GM12878 (cell line): ENCODE results near the gene PDIA3. TPM values are rescaled to one million over a fixed set of nuclear protein-coding genes. Genes with fewer than 3 reads are reported as not detected.

ENCODE experiments used
- ATAC-seq: fragments of 200-7000 bp; cut with Tn5 transposase; 3 replicates; pipeline ENCODE4 v1.9.1; 2020; ENCODE audit warnings: mild to moderate bottlenecking, moderate library complexity
- BruUV-seq: library from RNA; stranded (reverse); fragments of 400-500 nt; replicated peaks from 2 replicates; lab custom pipeline; 2021; lab: Mats Ljungman, UMichigan
- CTCF ChIA-PET: fragments of 300-600 bp; sonication (Branson Sonifier 250); formaldehyde crosslinking; extraction: SDS; loops from one replicate; lab custom pipeline; 2021; ENCODE audit warnings: inconsistent platforms; lab: Yijun Ruan, JAX
- POLR2A ChIA-PET: fragments of 350-600 bp; formaldehyde crosslinking; extraction: SDS; loops from one replicate; lab custom pipeline; 2021; ENCODE audit warnings: inconsistent platforms; lab: Charles Lee
- RAD21 ChIA-PET: fragments of 300-600 bp; sonication (Branson Sonifier 250); formaldehyde crosslinking; loops from one replicate; lab custom pipeline; 2023; ENCODE audit warnings: antibody characterized with exemption; ENCODE audit not compliant: unreplicated experiment; lab: Charles Lee
- SMC1A ChIA-PET: fragments of 300-600 bp; sonication (Branson Sonifier 250); formaldehyde crosslinking; loops from one replicate; lab custom pipeline; 2023; ENCODE audit not compliant: unreplicated experiment, uncharacterized antibody; lab: Charles Lee
- DNase-seq: peaks from one replicate; pipeline ENCODE4 v3.0.0-alpha.2; 2011; ENCODE audit warnings: low read depth, low spot score
- FAIRE-seq: peaks from 3 replicates; lab custom pipeline; 2011; peaks lifted over from hg19 to GRCh38; lab: Jason Lieb, UNC
- H2AFZ ChIP-seq: 2 replicates; pipeline ENCODE4 v1.6.0; 2011; ENCODE audit warnings: low read depth, low read length, control low read depth; ENCODE audit not compliant: control insufficient read depth
- H3K27ac ChIP-seq: 2 replicates; pipeline ENCODE4 v1.5.1; 2011; ENCODE audit warnings: control low read depth; ENCODE audit not compliant: control insufficient read depth, insufficient read depth
- H3K27me3 ChIP-seq, 2 experiments: replicated peaks in 1 of 2; 2 replicates each; pipeline versions ENCODE4 v1.6.0 to v1.6.1; 2011; ENCODE audit warnings: low read length in 1 of 2; ENCODE audit not compliant: control insufficient read depth in 2 of 2, insufficient read depth in 2 of 2
- H3K36me3 ChIP-seq, 2 experiments: 2 replicates each; pipeline ENCODE4 v1.5.1; 2011; ENCODE audit warnings: low read length in 1 of 2; ENCODE audit not compliant: control insufficient read depth in 2 of 2, insufficient read depth in 2 of 2
- H3K4me1 ChIP-seq: 2 replicates; pipeline ENCODE4 v1.6.1; 2011; ENCODE audit warnings: mild to moderate bottlenecking, low read length, moderate library complexity, mixed read lengths; ENCODE audit not compliant: control insufficient read depth, insufficient read depth
- H3K4me2 ChIP-seq: 2 replicates; pipeline ENCODE4 v1.6.0; 2011; ENCODE audit warnings: control low read depth; ENCODE audit not compliant: control insufficient read depth, insufficient read depth
- H3K4me3 ChIP-seq: fragments of 200-600 bp; sonication (generic); 2 replicates; pipeline ENCODE4 v1.5.1; 2016
- H3K79me2 ChIP-seq: 2 replicates; pipeline ENCODE4 v1.6.0; 2011; ENCODE audit warnings: low read length; ENCODE audit not compliant: control insufficient read depth, insufficient read depth
- H3K9ac ChIP-seq: 2 replicates; pipeline ENCODE4 v1.8.0; 2011; ENCODE audit warnings: low read length, control low read depth, mixed read lengths; ENCODE audit not compliant: control insufficient read depth, insufficient read depth
- H3K9me3 ChIP-seq: replicated peaks from 3 replicates; pipeline ENCODE4 v1.5.1; 2011; ENCODE audit warnings: mild to moderate bottlenecking, low read length; ENCODE audit not compliant: control insufficient read depth, insufficient read depth
- H4K20me1 ChIP-seq: 2 replicates; pipeline ENCODE4 v1.6.0; 2011; ENCODE audit not compliant: control insufficient read depth, insufficient read depth
- ASH2L ChIP-seq: fragments of 300-600, 200-600 bp; sonication (generic); IDR thresholded peaks from 2 replicates; pipeline ENCODE4 v1.6.1; 2017; ENCODE audit warnings: low read depth, mild to moderate bottlenecking, borderline replicate concordance
- ETV6 ChIP-seq, 2 experiments: fragments of 450-650 bp in 1 of 2; IDR thresholded peaks in 1 of 2; conservative IDR thresholded peaks in 1 of 2; 2 replicates each; pipeline ENCODE4 v1.6.1; 2014; ENCODE audit warnings: antibody characterized with exemption in 1 of 2, borderline replicate concordance in 1 of 2, low read depth in 1 of 2, mild to moderate bottlenecking in 1 of 2, moderate library complexity in 1 of 2
- FOXM1 ChIP-seq: IDR thresholded peaks from 2 replicates; pipeline ENCODE4 v1.6.1; 2012; ENCODE audit warnings: low read depth, mild to moderate bottlenecking, inconsistent platforms, low read length, moderate library complexity
- GATAD2B ChIP-seq: fragments of 450-650 bp; conservative IDR thresholded peaks from 2 replicates; pipeline ENCODE4 v1.6.1; 2017; ENCODE audit warnings: low read depth, mild to moderate bottlenecking, moderate library complexity
- IKZF2 ChIP-seq, 2 experiments: fragments of 450-650 bp; IDR thresholded peaks; 2 replicates each; pipeline ENCODE4 v1.6.1; 2017; ENCODE audit warnings: mild to moderate bottlenecking in 2 of 2, moderate library complexity in 2 of 2
- MXI1 ChIP-seq: fragments of 150-350 bp; IDR thresholded peaks from 2 replicates; pipeline ENCODE4 v1.6.1; 2011; ENCODE audit warnings: low read depth, mild to moderate bottlenecking, inconsistent platforms, low read length, improper control_type of control experiment
- NR2F1 ChIP-seq: fragments of 450-650 bp; conservative IDR thresholded peaks from 2 replicates; pipeline ENCODE4 v1.6.1; 2017; ENCODE audit warnings: mild to moderate bottlenecking
- NRF1 ChIP-seq: conservative IDR thresholded peaks from 2 replicates; pipeline ENCODE4 v1.6.1; 2011; ENCODE audit warnings: mild to moderate bottlenecking, low read depth, low read length, improper control_type of control experiment
- POU2F2 ChIP-seq: IDR thresholded peaks from 3 replicates; pipeline ENCODE4 v1.6.1; 2011; ENCODE audit warnings: low read depth, mild to moderate bottlenecking, low read length, borderline replicate concordance
- SMAD1 ChIP-seq: fragments of 450-650 bp; IDR thresholded peaks from 2 replicates; pipeline ENCODE4 v1.6.1; 2018; ENCODE audit warnings: mild to moderate bottlenecking, low read depth; ENCODE audit not compliant: partially characterized antibody
- TAF1 ChIP-seq: IDR thresholded peaks from 2 replicates; pipeline ENCODE4 v1.6.1; 2011; ENCODE audit warnings: mild to moderate bottlenecking, low read depth, low read length, borderline replicate concordance
- TCF3 ChIP-seq: IDR thresholded peaks from 2 replicates; pipeline ENCODE4 v1.6.1; 2012; ENCODE audit warnings: low read depth, mild to moderate bottlenecking, low read length, borderline replicate concordance; ENCODE audit not compliant: insufficient read depth
- ZBTB4 ChIP-seq: fragments of 450-650 bp; formaldehyde crosslinking; IDR thresholded peaks from 2 replicates; pipeline ENCODE4 v1.4.0; 2022; ENCODE audit warnings: mild to moderate bottlenecking, moderate library complexity
- WGBS: methylation state at CpG from one replicate; pipeline ENCODE4 v1.1.6; 2016; ENCODE audit warnings: low lambda C conversion rate; ENCODE audit not compliant: insufficient replicate concordance, insufficient coverage; ENCODE audit errors: missing lambda C conversion rate; 5-methylcytosine and 5-hydroxymethylcytosine counted together
- in situ Hi-C: fragments of 300-500 bp; cut with MboI; formaldehyde crosslinking; loops from 9 replicates; pipeline ENCODE4 v1.14.3; 2018; ENCODE audit warnings: mixed read lengths
- intact Hi-C: fragments of 100-400 bp; cut with micrococcal nuclease; formaldehyde crosslinking; loops from one replicate; pipeline ENCODE4 v1.14.2; 2022; ENCODE audit not compliant: unreplicated experiment
- polyA plus RNA-seq, 11 experiments: library from polyadenylated mRNA; depleted of rRNA in 4 of 11; unstranded in 6 of 11; stranded (reverse) in 5 of 11; fragments of >200 nt; fragmentation: Nextera tagmentation in 4 of 11; fragmentation: Illumina TruSeq in 1 of 11; extraction: Ambion mirVana in 4 of 11; extraction: Trizol in 1 of 11; gene quantifications; 1 replicate in 1 of 11; 2 replicates in 10 of 11; pipeline versions ENCODE4 v1.2.1 to v1.2.3, GENCODE V29; 2011 to 2016; ENCODE audit warnings: inconsistent platforms in 2 of 11, missing spikeins in 2 of 11, low read depth in 1 of 11
- total RNA-seq, 4 experiments: library from RNA; depleted of rRNA in 3 of 4; stranded (reverse); fragments of >200 nt in 3 of 4; fragmentation: Illumina TruSeq in 1 of 4; extraction: Trizol in 1 of 4; gene quantifications; 2 replicates each; pipeline versions ENCODE4 v1.2.1 to v1.2.3, GENCODE V29; 2013 to 2021
- TF ChIP-seq, protein P1 (sequence below): fragments of 450-650 bp; IDR thresholded peaks from 2 replicates; pipeline ENCODE4 v1.6.1; 2017; ENCODE audit warnings: mild to moderate bottlenecking, moderate library complexity

PDIA3 gene
- total and polyA plus RNA-seq, 10 of the 15 experiments (the other 5 are each of a cell fraction or from before 2014, with no cell fraction given), result 18.2 to 716 (median 181) TPM

GRCh38 chr15:43777267-43777914 lies 31.2 kb downstream of the PDIA3 start:
- ChIA-PET POLR2A (interaction anchor here (0.6 to 4.4 kb wide), 13 partner anchors 11 to 933 kb away, joined by 3 to 58 read pairs (median 6); partner anchors contain the start of genes HYPK, MFAP1, PATL2 and SERF2), SMC1A (interaction anchor here (0.6 to 14.9 kb wide), 12 partner anchors 9 to 54 kb away, joined by 3 to 129 read pairs (median 4); partner anchors contain the start of genes PDIA3 and SERF2), RAD21 (interaction anchor here (0.6 to 3.5 kb wide), 15 partner anchors 8 to 564 kb away, joined by 3 to 54 read pairs (median 8); partner anchors contain the start of genes HYPK, MFAP1, SERF2 and SERINC4), CTCF (interaction anchor here (1.1 to 5.8 kb wide), 9 partner anchors 11 to 54 kb away, joined by 3 to 72 read pairs (median 6); partner anchors contain the start of genes HYPK, SERF2 and SERINC4)
- peaks cover 4 to 8% of the 10 kb centered on the region in 2 experiments for H3K36me3 ChIP-seq
- H3K9me3 ChIP-seq, result no peaks in the 10 kb centered on the region; the same call in 2 of the 3 replicates
- DNase-seq (peak; percentile 78), FAIRE-seq (peak; percentile 68), ATAC-seq (peak; percentile 86)
- peak overlapping the region; percentile 100 for H3K4me2 ChIP-seq
- 1% methylated on average over 31 of the region's 31 CpGs for WGBS
- BruUV-seq, result TSS peak; percentile 67
- peak overlapping the region; percentile 79 for H3K9ac ChIP-seq
- H2AFZ ChIP-seq, result peak overlapping the region; percentile 68
- peaks cover 16% of the 10 kb centered on the region for H3K4me1 ChIP-seq
- H3K4me3 ChIP-seq, result peak overlapping the region; percentile 78
- H3K79me2 ChIP-seq, result no peaks in the 10 kb centered on the region
- in situ Hi-C loops, result loop anchor here (25.0 kb wide), 1 partner anchor 1515 kb away; the partner anchor contains the start of genes GANC and TMEM87A
- H4K20me1 ChIP-seq, result no peaks in the 10 kb centered on the region
- H3K27ac ChIP-seq, result peak overlapping the region; percentile 91
- intact Hi-C loops, result loop anchor here (1.0 to 5.0 kb wide), 3 partner anchors 11 to 50 kb away; partner anchors contain the start of gene WDR76
- H3K27me3 ChIP-seq, result no peaks in the 10 kb centered on the region
- TF ChIP-seq GATAD2B (peak; percentile 81), FOXM1 (peak; percentile 75; the same call in 1 of the 2 replicates), TCF3 (0 out of 2 replicates have a peak, but pooled peaks have one; percentile 5), POU2F2 (peak; percentile 76; the same call in 2 of the 3 replicates), TAF1 (peak; percentile 17; the same call in 1 of the 2 replicates), NR2F1 (peak; percentile 99), MXI1 (peak; percentile 64; the same call in 1 of the 2 replicates), IKZF2 (IDR thresholded peaks at IDR 0.05) (peak; percentile 90 to 94), ASH2L (no peak), NRF1 (no peak), ETV6 (conservative IDR thresholded peaks at IDR 0.05 in 1 of 2, IDR thresholded peaks at IDR 0.05 in 1 of 2; ENCODE audit: borderline replicate concordance in 1 of 2, low read depth in 1 of 2) (peak in 1 of 2 experiments; percentile 48; a peak in 1 of 4 replicates), SMAD1 (peak; percentile 39), ZBTB4 (CRISPR knock-in tag) (no peak)
- TF ChIP-seq, protein P1, sequence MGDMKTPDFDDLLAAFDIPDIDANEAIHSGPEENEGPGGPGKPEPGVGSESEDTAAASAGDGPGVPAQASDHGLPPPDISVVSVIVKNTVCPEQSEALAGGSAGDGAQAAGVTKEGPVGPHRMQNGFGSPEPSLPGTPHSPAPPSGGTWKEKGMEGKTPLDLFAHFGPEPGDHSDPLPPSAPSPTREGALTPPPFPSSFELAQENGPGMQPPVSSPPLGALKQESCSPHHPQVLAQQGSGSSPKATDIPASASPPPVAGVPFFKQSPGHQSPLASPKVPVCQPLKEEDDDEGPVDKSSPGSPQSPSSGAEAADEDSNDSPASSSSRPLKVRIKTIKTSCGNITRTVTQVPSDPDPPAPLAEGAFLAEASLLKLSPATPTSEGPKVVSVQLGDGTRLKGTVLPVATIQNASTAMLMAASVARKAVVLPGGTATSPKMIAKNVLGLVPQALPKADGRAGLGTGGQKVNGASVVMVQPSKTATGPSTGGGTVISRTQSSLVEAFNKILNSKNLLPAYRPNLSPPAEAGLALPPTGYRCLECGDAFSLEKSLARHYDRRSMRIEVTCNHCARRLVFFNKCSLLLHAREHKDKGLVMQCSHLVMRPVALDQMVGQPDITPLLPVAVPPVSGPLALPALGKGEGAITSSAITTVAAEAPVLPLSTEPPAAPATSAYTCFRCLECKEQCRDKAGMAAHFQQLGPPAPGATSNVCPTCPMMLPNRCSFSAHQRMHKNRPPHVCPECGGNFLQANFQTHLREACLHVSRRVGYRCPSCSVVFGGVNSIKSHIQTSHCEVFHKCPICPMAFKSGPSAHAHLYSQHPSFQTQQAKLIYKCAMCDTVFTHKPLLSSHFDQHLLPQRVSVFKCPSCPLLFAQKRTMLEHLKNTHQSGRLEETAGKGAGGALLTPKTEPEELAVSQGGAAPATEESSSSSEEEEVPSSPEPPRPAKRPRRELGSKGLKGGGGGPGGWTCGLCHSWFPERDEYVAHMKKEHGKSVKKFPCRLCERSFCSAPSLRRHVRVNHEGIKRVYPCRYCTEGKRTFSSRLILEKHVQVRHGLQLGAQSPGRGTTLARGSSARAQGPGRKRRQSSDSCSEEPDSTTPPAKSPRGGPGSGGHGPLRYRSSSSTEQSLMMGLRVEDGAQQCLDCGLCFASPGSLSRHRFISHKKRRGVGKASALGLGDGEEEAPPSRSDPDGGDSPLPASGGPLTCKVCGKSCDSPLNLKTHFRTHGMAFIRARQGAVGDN, result no peak
